Measurements from ENCODE around the gene CEACAM3.
"Not testable (repeated sequence)": the region's sequence is repeated elsewhere in the genome, so short reads cannot be mapped to it uniquely, and the experiment has no call there.

Gene CEACAM3

DNA sequence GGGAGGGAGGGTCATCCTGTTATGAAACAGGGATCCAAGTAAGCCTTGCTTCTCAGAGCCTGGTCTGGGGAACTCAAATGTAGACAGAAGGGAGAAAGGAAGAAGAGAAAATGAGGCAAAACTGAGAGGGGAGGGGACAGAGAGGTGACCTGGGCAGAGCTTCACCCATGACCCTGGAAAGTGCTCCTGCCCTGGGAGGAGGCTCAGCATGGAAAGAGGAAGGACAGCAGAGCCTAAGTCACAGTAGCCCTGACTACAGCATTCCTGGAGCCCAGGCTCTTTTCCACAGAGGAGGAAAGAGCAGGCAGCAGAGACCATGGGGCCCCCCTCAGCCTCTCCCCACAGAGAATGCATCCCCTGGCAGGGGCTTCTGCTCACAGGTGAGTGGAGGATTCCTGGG lies at the start of gene CEACAM3:
Gene CEACAM3 (plus strand): TSS at position 226 of the 400 bp plus-strand sequence. CDS start 91 bp downstream, at position 317.
- H3K9ac ChIP-seq (ENCODE audit: insufficient read length), result no peak within 1 kb of the TSS
- no peak within 1 kb of the TSS for H3K27ac ChIP-seq
- H3K36me3 ChIP-seq (ENCODE audit: insufficient read depth, low read length), result no peaks in the 10 kb centered on the region
- TF ChIP-seq EZH2 (IDR thresholded peaks at IDR 0.05) (no peak), POLR2AphosphoS5 (IDR thresholded peaks at IDR 0.05; ENCODE audit: borderline replicate concordance, low read depth, low read length) (no peak), FOXP2 (optimal IDR thresholded peaks at IDR 0.05; ENCODE audit: control extremely low read depth, extremely low read length, insufficient read depth) (no peak)
- no peak within 1 kb of the TSS for H3K4me3 ChIP-seq
- DNase-seq (ENCODE audit: low read depth, low spot score), result no peak
- no peaks in the 10 kb centered on the region for H3K9me3 ChIP-seq (ENCODE audit: low read depth, low read length)

DNA sequence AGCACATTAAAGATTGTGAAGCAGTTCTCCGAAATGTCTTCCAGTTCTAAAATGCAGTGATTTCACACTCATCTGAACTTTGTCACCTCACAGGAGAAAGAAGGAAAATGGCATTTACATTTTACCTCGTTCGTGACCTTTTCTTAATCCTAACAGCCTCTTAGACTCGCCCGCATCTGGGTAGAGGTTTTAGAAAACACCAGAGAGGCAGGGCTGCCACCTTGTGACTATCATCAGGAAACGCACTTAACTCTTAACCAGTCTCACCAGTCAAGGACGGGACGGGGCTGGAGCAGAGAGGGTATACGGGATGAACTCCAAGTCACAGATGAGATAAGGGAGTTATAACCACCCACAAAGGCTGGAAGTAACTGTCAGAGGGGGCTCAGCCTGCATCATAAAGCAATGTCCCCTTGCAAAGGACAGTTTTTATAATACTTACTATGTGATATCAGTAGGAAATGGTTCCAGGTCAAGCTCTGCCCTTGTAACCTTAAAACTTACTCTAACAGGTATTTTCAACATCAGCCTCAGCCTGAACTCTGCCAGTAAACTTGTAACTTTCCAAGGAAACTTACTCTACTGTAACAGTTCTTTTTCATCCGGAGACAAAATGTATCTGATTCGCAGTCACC lies 49.7 kb upstream of the CEACAM3 start:
- DNase-seq (ENCODE audit: low read depth, low spot score), result peak; percentile 82
- H3K9me3 ChIP-seq (ENCODE audit: low read depth, low read length), result no peaks in the 10 kb centered on the region
- H3K9ac ChIP-seq (ENCODE audit: insufficient read length), result peak overlapping the region; percentile 83
- H3K4me3 ChIP-seq, result peak overlapping the region; percentile 53
- TF ChIP-seq FOXP2 (optimal IDR thresholded peaks at IDR 0.05; ENCODE audit: control extremely low read depth, extremely low read length, insufficient read depth) (peak; percentile 59), POLR2AphosphoS5 (IDR thresholded peaks at IDR 0.05; ENCODE audit: borderline replicate concordance, low read depth, low read length) (no peak)
- H3K36me3 ChIP-seq (ENCODE audit: insufficient read depth, low read length), result no peaks in the 10 kb centered on the region
- H3K27ac ChIP-seq, result peak overlapping the region; percentile 100

GRCh38 chr19:41748012-41748411 lies 48.4 kb upstream of the CEACAM3 start:
- H3K9ac ChIP-seq (ENCODE audit: insufficient read length), result peak overlapping the region; percentile 79
- DNase-seq (ENCODE audit: low read depth, low spot score), result peak; percentile 78
- no peaks in the 10 kb centered on the region for H3K9me3 ChIP-seq (ENCODE audit: low read depth, low read length)
- H3K4me3 ChIP-seq, result peak overlapping the region; percentile 28; the same call in 1 of the 2 replicates
- TF ChIP-seq POLR2AphosphoS5 (IDR thresholded peaks at IDR 0.05; ENCODE audit: borderline replicate concordance, low read depth, low read length) (peak; percentile 56; the same call in 1 of the 2 replicates), FOXP2 (optimal IDR thresholded peaks at IDR 0.05; ENCODE audit: control extremely low read depth, extremely low read length, insufficient read depth) (no peak)
- H3K27ac ChIP-seq, result peak overlapping the region; percentile 99
- no peaks in the 10 kb centered on the region for H3K36me3 ChIP-seq (ENCODE audit: insufficient read depth, low read length)

DNA sequence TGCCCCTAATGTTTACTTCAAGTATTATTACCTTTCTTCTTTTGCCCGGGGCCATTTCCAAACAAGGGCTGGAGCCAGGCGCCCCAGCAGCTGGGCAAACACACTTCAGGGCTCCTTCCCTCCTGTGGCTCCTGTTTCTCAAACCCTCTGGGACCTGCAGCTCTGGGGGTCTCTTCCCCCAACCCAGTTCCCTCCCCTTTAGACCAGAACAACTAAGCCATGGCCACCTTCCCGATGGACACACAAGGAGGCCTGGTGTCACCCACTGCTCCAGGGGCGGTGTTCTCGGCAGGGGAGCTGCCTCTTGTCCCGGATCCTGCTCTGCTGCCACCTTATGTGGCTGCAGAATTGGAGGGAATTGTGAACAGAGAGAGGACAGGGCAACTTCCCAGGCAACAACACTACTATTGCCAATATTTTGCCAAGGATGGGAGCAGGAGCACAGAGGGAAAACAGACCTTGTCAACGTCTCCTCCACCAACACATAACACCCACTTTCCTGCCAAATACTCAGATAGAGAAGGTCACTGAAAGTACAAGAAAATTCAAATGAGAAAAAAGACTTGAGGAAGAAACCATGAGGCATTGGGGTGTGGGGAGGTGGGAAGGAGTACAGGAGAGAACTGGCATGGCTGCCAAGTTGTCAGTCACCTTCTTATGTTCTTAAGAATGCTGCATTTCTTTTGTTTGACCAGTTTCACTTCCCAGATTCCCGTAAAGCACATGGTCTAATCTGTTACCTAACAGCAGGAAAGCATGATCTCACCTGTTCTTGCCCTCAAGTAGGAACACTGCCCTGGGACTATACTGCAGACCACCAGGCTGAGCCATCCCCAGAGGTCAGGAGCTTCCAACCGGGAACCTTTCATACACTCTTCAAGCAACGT lies 45.9 kb upstream of the CEACAM3 start:
- H3K36me3 ChIP-seq (ENCODE audit: insufficient read depth, low read length); DNase-seq (ENCODE audit: low read depth, low spot score): not testable (repeated sequence)
- H3K27ac ChIP-seq, result peak overlapping the region; percentile 82

DNA sequence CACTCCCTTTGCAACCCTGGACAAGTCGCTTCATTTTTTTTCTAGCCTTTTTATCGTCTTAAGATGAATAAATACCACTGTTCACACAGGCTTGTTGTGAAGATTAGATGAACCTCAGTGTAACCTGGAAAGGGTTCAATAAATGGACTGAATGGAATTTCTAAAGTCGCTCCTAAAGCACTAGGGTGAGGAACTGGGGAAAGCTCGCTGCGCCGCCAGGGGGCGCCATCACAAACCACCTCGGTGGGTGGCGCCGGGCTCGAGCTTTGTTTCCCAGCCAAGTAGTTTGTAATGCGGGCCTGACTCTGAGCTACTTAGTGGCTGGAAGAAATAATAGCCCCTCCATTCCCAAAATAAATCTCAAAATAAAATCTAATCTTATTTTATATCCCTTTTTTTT lies 43.2 kb upstream of the CEACAM3 start:
- no peak for DNase-seq (ENCODE audit: low read depth, low spot score)
- H3K4me3 ChIP-seq, result no peak overlapping the region
- peak overlapping the region; percentile 82 for H3K27ac ChIP-seq
- H3K9ac ChIP-seq (ENCODE audit: insufficient read length), result no peak overlapping the region
- H3K9me3 ChIP-seq (ENCODE audit: low read depth, low read length), result no peaks in the 10 kb centered on the region
- TF ChIP-seq FOXP2 (optimal IDR thresholded peaks at IDR 0.05; ENCODE audit: control extremely low read depth, extremely low read length, insufficient read depth) (no peak), EZH2 (IDR thresholded peaks at IDR 0.05) (no peak), POLR2AphosphoS5 (IDR thresholded peaks at IDR 0.05; ENCODE audit: borderline replicate concordance, low read depth, low read length) (no peak)
- H3K36me3 ChIP-seq (ENCODE audit: insufficient read depth, low read length), result no peaks in the 10 kb centered on the region

More for the DNA sequence above, 45.9 kb upstream of the CEACAM3 start:
- H3K9ac ChIP-seq (ENCODE audit: insufficient read length), result peak overlapping the region; percentile 22
- H3K4me3 ChIP-seq; H3K9me3 ChIP-seq (ENCODE audit: low read depth, low read length): not testable (repeated sequence)

DNA sequence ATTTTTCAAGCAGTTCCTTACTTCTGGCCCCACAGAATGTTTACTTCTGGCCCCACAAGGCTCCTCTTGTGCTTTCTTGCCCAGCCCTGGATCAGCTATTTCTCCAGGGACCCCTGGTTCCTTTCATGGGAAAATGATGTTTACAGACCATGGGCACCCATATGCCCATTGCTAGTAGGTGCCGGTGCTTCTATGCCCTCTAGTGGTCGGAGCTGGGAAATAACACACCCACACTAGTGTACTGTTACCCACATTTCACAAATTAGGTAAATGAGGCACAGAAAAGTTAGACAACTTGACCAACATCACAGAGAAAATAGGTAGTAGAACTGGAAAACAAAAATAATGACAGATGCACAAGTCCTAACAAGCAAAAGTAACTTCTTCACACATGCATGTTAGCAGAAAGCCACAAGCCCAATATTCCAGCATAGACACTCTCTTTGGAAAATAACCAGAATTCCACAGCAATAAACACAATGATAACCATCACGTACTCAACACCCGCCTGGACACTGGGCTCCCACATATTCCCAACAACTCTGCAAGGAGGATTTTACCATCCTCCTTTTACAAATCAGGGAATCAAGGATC lies 42.4 kb upstream of the CEACAM3 start:
- Histone ChIP-seq H3K36me3 (ENCODE audit: insufficient read depth, low read length) (no peaks in the 10 kb centered on the region), H3K27ac (peak overlapping the region; percentile 39; the same call in 1 of the 2 replicates), H3K9me3 (ENCODE audit: low read depth, low read length) (no peaks in the 10 kb centered on the region), H3K4me3 (no peak overlapping the region), H3K9ac (ENCODE audit: insufficient read length) (no peak overlapping the region)
- TF ChIP-seq POLR2AphosphoS5 (IDR thresholded peaks at IDR 0.05; ENCODE audit: borderline replicate concordance, low read depth, low read length) (no peak), FOXP2 (optimal IDR thresholded peaks at IDR 0.05; ENCODE audit: control extremely low read depth, extremely low read length, insufficient read depth) (no peak), EZH2 (IDR thresholded peaks at IDR 0.05) (no peak)
- no peak for DNase-seq (ENCODE audit: low read depth, low spot score)

DNA sequence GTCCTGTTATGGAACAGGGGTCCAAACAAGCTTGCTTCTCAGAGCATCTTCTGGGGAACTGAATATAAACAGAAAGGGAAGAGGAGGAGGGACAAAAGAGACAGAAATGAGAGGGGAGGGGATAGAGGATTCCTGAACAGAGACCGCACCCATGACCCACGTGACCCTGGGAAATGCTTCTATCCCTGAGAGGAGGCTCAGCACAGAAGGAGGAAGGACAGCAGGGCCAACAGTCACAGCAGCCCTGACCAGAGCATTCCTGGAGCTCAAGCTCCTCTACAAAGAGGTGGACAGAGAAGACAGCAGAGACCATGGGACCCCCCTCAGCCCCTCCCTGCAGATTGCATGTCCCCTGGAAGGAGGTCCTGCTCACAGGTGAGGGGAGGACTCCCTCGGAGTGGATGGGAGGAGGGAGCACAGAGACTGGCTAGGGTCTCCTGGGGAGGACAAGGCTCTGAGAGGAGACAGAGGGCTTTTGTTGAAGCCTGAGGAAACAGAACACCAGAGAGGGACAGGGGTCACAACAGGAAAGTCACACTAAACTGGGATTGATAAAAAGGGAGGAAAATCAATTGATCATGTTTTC lies 41.0 kb upstream of the CEACAM3 start, which contains the start of gene CEACAM6:
Gene CEACAM6 (plus strand): TSS at position 203 of the 586 bp plus-strand sequence. CDS start 109 bp downstream, at position 312.
- Histone ChIP-seq H3K27ac (no peak within 1 kb of the TSS), H3K4me3 (no peak within 1 kb of the TSS), H3K9ac (ENCODE audit: insufficient read length) (no peak within 1 kb of the TSS), H3K36me3 (ENCODE audit: insufficient read depth, low read length) (no peaks in the 10 kb centered on the region), H3K9me3 (ENCODE audit: low read depth, low read length) (no peaks in the 10 kb centered on the region)
- DNase-seq (ENCODE audit: low read depth, low spot score), result no peak
- TF ChIP-seq EZH2 (IDR thresholded peaks at IDR 0.05), result no peak
- no peak for TF ChIP-seq FOXP2 (optimal IDR thresholded peaks at IDR 0.05; ENCODE audit: control extremely low read depth, extremely low read length, insufficient read depth)
- TF ChIP-seq POLR2AphosphoS5 (IDR thresholded peaks at IDR 0.05; ENCODE audit: borderline replicate concordance, low read depth, low read length), result no peak

GRCh38 chr19:41758846-41759245 lies 37.5 kb upstream of the CEACAM3 start:
- H3K4me3 ChIP-seq, result no peak overlapping the region
- H3K9ac ChIP-seq (ENCODE audit: insufficient read length), result no peak overlapping the region
- H3K27ac ChIP-seq, result no peak overlapping the region
- H3K36me3 ChIP-seq (ENCODE audit: insufficient read depth, low read length), result no peaks in the 10 kb centered on the region
- H3K9me3 ChIP-seq (ENCODE audit: low read depth, low read length), result no peaks in the 10 kb centered on the region
- no peak for DNase-seq (ENCODE audit: low read depth, low spot score)
- TF ChIP-seq EZH2 (IDR thresholded peaks at IDR 0.05) (no peak), FOXP2 (optimal IDR thresholded peaks at IDR 0.05; ENCODE audit: control extremely low read depth, extremely low read length, insufficient read depth) (no peak), POLR2AphosphoS5 (IDR thresholded peaks at IDR 0.05; ENCODE audit: borderline replicate concordance, low read depth, low read length) (no peak)

Data from SK-N-MC (cell line).